BE2C (cell line): ENCODE results near the gene RANBP17.
"Not testable (repeated sequence)": the region's sequence is repeated elsewhere in the genome, so short reads cannot be mapped to it uniquely, and the experiment has no call there.

Source experiments
- DNase-seq: peaks from one replicate; pipeline ENCODE4 v3.0.0-alpha.2; 2020
- H3K27me3 ChIP-seq: fragments of 250-450 bp; sonication (Bioruptor Pico); 2 replicates; pipeline ENCODE4 v1.5.1; 2020; ENCODE audit warnings: mild to moderate bottlenecking
- H3K36me3 ChIP-seq: fragments of 250-450 bp; sonication (Bioruptor Pico); 2 replicates; pipeline ENCODE4 v1.5.1; 2020; ENCODE audit warnings: mild to moderate bottlenecking
- H3K4me1 ChIP-seq: fragments of 250-450 bp; sonication (Bioruptor Pico); 2 replicates; pipeline ENCODE4 v1.5.1; 2020
- H3K4me3 ChIP-seq: 2 replicates; pipeline ENCODE4 v1.5.1; 2011; ENCODE audit warnings: low read depth, low read length
- H3K9me3 ChIP-seq: fragments of 250-450 bp; sonication (Bioruptor Pico); 2 replicates; pipeline ENCODE4 v1.5.1; 2020
- TF ChIP-seq, protein P1 (sequence below): IDR thresholded peaks from 2 replicates; pipeline ENCODE4 v1.5.1; 2012; ENCODE audit warnings: mild to moderate bottlenecking, low read depth, low read length

Gene RANBP17

DNA sequence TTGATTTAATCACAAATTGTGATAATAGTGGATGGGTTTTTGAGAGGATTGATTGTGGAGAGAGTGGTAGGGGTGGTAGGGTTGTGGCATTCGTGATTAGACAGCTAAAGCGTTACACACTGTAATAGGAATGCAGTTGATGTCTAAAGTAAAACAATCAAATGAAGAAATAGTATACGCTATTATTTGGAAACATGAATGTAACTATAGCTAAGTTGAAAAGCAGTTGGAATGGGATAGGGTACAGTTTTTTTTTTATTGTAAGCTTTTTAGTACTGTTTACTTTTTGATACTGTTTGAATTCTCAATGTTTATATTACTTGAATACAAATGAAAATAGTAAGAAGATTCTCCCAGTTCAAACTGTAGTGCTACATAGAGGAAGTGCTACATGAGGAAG, 51.8 kb downstream of the RANBP17 start:
- H3K27me3 ChIP-seq: no peaks in the 10 kb centered on the region
- TF ChIP-seq, protein P1, sequence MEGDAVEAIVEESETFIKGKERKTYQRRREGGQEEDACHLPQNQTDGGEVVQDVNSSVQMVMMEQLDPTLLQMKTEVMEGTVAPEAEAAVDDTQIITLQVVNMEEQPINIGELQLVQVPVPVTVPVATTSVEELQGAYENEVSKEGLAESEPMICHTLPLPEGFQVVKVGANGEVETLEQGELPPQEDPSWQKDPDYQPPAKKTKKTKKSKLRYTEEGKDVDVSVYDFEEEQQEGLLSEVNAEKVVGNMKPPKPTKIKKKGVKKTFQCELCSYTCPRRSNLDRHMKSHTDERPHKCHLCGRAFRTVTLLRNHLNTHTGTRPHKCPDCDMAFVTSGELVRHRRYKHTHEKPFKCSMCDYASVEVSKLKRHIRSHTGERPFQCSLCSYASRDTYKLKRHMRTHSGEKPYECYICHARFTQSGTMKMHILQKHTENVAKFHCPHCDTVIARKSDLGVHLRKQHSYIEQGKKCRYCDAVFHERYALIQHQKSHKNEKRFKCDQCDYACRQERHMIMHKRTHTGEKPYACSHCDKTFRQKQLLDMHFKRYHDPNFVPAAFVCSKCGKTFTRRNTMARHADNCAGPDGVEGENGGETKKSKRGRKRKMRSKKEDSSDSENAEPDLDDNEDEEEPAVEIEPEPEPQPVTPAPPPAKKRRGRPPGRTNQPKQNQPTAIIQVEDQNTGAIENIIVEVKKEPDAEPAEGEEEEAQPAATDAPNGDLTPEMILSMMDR: no peak
- DNase-seq: no peak

DNA sequence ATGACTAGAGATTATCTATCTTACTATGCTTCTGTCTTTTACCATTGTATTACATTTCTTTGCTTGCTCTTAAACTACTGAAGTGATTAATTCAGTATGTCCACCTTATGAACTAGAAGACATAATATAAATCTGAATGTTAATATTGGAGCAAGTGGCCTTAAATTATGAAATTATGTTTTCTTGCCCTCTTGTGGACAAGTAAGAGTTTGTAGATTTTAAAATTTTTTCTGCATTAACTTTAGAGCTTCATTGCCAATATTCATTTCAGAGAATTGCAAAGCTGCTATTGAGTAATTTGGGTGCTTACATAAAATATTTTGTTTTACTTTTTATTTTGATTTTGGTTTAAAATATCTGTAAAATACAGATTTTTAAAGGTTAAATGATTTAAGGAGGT, 55.3 kb downstream of the RANBP17 start:
- no peak overlapping the region for H3K4me3 ChIP-seq
- peaks cover 2% of the 10 kb centered on the region; the same call in 1 of the 2 replicates for H3K4me1 ChIP-seq
- no peaks in the 10 kb centered on the region for H3K9me3 ChIP-seq
- TF ChIP-seq, protein P1: no peak; the same call in 1 of the 2 replicates
- no peak for DNase-seq
- no peaks in the 10 kb centered on the region for H3K27me3 ChIP-seq
- no peaks in the 10 kb centered on the region for H3K36me3 ChIP-seq

More for the DNA sequence above, 51.8 kb downstream of the RANBP17 start:
- Histone ChIP-seq H3K4me1 (peaks cover 2% of the 10 kb centered on the region; the same call in 1 of the 2 replicates), H3K4me3 (no peak overlapping the region), H3K36me3 (no peaks in the 10 kb centered on the region), H3K9me3 (no peaks in the 10 kb centered on the region)

DNA sequence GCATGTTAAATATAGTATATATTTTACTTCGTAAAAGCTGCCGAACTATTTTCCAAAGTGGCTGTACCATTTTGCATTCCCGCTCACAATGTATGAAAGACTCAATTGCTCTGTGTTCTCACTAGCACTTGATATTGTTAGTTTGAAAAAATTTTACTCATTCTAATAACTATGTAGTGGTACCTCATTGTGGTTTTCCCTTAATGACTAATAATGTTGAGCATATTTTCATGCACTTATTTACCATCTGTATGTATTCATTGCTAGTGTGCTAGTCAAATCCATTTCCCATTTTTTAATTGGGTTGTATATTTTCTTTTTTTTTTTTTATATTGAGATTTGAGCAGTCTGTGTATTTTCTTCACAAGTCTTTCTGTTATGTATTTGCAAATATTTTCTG, 58.4 kb downstream of the RANBP17 start:
- no peak for DNase-seq
- H3K9me3 ChIP-seq: no peaks in the 10 kb centered on the region
- TF ChIP-seq, protein P1: no peak
- no peak overlapping the region for H3K4me3 ChIP-seq
- no peaks in the 10 kb centered on the region for H3K27me3 ChIP-seq
- H3K36me3 ChIP-seq: no peaks in the 10 kb centered on the region
- peaks cover under 1% of the 10 kb centered on the region; the same call in 1 of the 2 replicates for H3K4me1 ChIP-seq

DNA sequence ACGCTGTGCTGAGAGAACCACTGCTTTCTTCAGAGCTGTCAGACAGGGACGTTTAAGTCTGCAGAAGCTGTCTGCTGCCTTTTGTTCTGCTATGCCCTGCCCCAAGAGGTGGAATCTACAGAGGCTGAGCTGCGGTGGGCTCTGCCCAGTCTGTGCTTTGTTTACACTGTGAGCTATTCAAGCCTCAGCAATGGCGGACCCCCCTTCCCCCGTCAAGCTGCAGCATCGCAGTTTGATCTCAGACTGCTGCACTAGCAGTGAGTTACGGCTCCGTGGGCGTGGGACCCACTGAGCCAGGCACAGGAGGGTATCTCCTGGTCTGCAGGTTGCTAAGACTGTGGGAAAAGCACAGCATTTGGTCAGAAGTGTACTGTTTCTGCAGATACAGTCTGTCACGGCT, 60.5 kb downstream of the RANBP17 start:
- DNase-seq, H3K4me3 ChIP-seq, H3K4me1 ChIP-seq, H3K27me3 ChIP-seq, H3K9me3 ChIP-seq, H3K36me3 ChIP-seq: not testable (repeated sequence)

DNA sequence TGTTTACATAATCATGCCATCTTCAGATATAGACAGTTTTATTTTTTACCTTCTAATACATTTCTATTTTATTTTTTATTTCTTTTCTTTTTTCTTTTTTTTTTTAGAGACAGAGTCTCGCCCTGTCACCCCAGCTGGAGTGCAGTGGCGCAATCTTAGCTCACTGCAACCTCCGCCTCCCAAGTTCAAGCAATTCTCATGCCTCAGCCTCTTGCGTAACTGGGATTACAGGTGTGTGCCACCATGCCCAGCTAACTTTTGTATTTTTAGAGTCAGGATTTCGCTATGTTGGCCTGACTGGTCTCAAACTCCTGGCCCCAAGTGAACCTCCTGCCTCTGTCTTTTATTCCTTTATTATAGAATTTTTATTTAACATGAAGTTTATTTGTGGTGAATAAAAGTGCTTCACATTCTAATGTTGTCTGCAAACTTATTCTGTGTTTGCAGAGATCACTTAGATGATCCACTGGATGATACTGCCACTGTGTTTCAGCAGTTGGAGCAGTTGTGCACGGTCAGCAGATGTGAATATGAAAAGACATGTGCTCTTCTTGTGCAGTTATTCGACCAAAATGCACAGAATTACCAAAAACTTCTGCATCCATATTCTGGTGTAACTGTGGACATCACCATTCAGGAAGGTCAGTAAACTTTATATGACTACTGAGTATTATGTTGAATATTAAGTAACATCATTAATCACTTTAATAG, 62.2 kb downstream of the RANBP17 start:
- no peak overlapping the region for H3K4me3 ChIP-seq
- no peaks in the 10 kb centered on the region for H3K4me1 ChIP-seq
- TF ChIP-seq, protein P1: no peak
- H3K27me3 ChIP-seq: no peaks in the 10 kb centered on the region
- DNase-seq: no peak
- no peaks in the 10 kb centered on the region for H3K36me3 ChIP-seq
- no peaks in the 10 kb centered on the region for H3K9me3 ChIP-seq

DNA sequence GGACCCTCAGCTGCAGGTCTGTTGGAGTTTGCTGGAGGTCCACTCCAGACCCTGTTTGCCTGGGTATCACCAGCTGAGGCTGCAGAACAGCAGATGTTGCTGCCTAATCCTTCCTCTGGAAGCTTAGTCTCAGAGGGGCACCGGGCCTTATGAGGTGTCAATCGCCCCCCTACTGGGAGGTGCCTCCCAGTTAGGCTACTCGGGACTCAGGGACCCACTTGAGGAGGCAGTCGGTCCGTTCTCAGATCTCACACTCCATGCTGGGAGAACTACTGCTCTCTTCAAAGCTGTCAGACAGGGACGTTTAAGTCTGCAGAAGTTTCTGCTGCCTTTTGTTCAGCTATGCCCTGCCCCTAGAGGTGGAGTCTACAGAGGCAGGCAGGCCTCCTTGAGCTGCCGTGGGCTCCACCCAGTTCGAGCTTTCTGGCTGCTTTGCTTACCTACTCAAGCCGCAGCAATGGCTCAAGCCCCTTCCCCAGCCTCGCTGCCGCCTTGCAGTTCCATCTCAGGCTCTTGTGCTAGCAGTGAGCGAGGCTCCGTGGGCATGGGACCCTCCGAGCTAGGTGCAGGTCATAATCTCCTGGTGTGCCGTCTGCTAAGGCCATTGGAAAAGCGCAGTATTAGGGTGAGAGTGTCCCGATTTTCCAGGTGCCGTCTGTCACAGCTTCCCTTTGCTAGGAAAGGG, 73.9 kb downstream of the RANBP17 start:
- not testable (repeated sequence) for H3K27me3 ChIP-seq, H3K36me3 ChIP-seq, H3K9me3 ChIP-seq, DNase-seq, H3K4me3 ChIP-seq, H3K4me1 ChIP-seq

DNA sequence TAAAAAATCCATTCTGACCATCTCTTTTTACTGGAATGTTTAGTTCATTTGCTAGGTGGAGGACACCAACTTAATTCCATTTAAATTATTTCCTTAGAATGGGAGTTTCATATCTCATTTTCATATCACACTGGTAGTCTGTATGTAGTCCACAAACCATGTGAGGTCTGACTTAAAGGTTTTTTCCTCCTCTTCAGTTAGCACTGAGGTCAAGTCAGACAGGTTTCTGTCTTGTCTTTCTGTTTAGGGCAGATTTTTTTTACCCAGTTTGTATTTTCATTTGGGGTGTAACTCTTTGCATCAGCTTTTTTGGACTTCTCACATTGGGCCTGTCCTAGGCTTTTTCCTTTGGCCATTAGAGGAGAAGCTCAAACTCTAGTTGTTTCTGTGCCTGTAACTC, 75.3 kb downstream of the RANBP17 start:
- no peaks in the 10 kb centered on the region for H3K27me3 ChIP-seq
- TF ChIP-seq, protein P1: no peak
- no peaks in the 10 kb centered on the region for H3K9me3 ChIP-seq
- peaks cover 3% of the 10 kb centered on the region; the same call in 1 of the 2 replicates for H3K36me3 ChIP-seq
- DNase-seq: no peak
- no peak overlapping the region for H3K4me3 ChIP-seq
- no peaks in the 10 kb centered on the region for H3K4me1 ChIP-seq
